SK-N-SH (cell line): ENCODE measurements around the gene NFYA. TPM values are rescaled to one million over a fixed set of nuclear protein-coding genes. Genes with fewer than 3 reads are reported as not detected.

Experiments used
- CTCF ChIA-PET: fragments of 300-600, 350-600 bp; formaldehyde crosslinking; extraction: SDS; loops from one replicate; lab custom pipeline; 2021; lab: Yijun Ruan, JAX
- POLR2A ChIA-PET: fragments of 350-600 bp; sonication (Branson Sonifier 250); formaldehyde crosslinking; extraction: SDS; loops from one replicate; lab custom pipeline; 2020; ENCODE audit warnings: antibody characterized with exemption, inconsistent platforms; lab: Yijun Ruan, JAX
- DNase-seq: peaks from one replicate; pipeline ENCODE4 v3.0.0; 2012
- H2AFZ ChIP-seq: fragments of 200-600 bp; sonication (generic); 2 replicates; pipeline ENCODE4 v1.8.1; 2016; ENCODE audit warnings: antibody characterized with exemption, mild to moderate bottlenecking, low read depth
- H3F3A ChIP-seq: fragments of 200-600 bp; sonication (generic); replicated peaks from 2 replicates; pipeline ENCODE3; 2016; ENCODE audit warnings: antibody characterized with exemption, mild to moderate bottlenecking; ENCODE audit not compliant: insufficient read depth
- H3K27ac ChIP-seq, 2 experiments: fragments of 200-500 bp in 1 of 2; fragments of 200-600 bp in 1 of 2; sonication (Bioruptor generic) in 1 of 2; sonication (generic), shearing (Covaris generic) in 1 of 2; 2 replicates each; pipeline versions ENCODE4 v1.5.1 to v1.6.1; 2014 to 2016; ENCODE audit warnings: low read depth in 2 of 2, inconsistent platforms in 1 of 2, low read length in 1 of 2, mild to moderate bottlenecking in 1 of 2, mixed read lengths in 1 of 2
- H3K27me3 ChIP-seq: fragments of 200-600 bp; sonication (generic), shearing (Covaris generic); 2 replicates; pipeline ENCODE4 v1.6.1; 2016; ENCODE audit warnings: mixed run types; ENCODE audit not compliant: insufficient read depth
- H3K36me3 ChIP-seq, 2 experiments: fragments of 200-500 bp in 1 of 2; fragments of 200-600 bp in 1 of 2; sonication (Bioruptor generic) in 1 of 2; sonication (generic) in 1 of 2; replicated peaks in 1 of 2; 2 replicates each; pipeline versions ENCODE3 to v1.5.1; 2014 to 2016; ENCODE audit warnings: low read length in 1 of 2, mild to moderate bottlenecking in 1 of 2; ENCODE audit not compliant: insufficient read depth in 2 of 2, control insufficient read depth in 1 of 2
- H3K4me1 ChIP-seq, 2 experiments: fragments of 200-500 bp in 1 of 2; fragments of 200-600 bp in 1 of 2; sonication (Bioruptor generic) in 1 of 2; sonication (generic), shearing (Covaris generic) in 1 of 2; 2 replicates each; pipeline versions ENCODE4 v1.5.1 to v1.6.1; 2014 to 2016; ENCODE audit warnings: low read depth in 1 of 2, low read length in 1 of 2, mixed run types in 1 of 2; ENCODE audit not compliant: insufficient read depth in 2 of 2, control insufficient read depth in 1 of 2
- H3K4me2 ChIP-seq: fragments of 200-600 bp; sonication (generic), shearing (Covaris generic); 2 replicates; pipeline ENCODE4 v1.6.1; 2017; ENCODE audit warnings: mixed run types
- H3K4me3 ChIP-seq, 2 experiments: fragments of 200-500 bp in 1 of 2; fragments of 200-600 bp in 1 of 2; sonication (Bioruptor generic) in 1 of 2; sonication (generic), shearing (Covaris generic) in 1 of 2; 2 replicates each; pipeline versions ENCODE4 v1.5.1 to v1.8.1; 2014 to 2016; ENCODE audit warnings: low read depth in 2 of 2, inconsistent platforms in 1 of 2, low read length in 1 of 2, mild to moderate bottlenecking in 1 of 2, mixed read lengths in 1 of 2, moderate library complexity in 1 of 2
- H3K79me2 ChIP-seq: fragments of 200-600 bp; sonication (generic); 2 replicates; pipeline ENCODE4 v1.8.1; 2017; ENCODE audit warnings: mild to moderate bottlenecking; ENCODE audit not compliant: insufficient read depth
- H3K9ac ChIP-seq: fragments of 200-600 bp; sonication (generic); 2 replicates; pipeline ENCODE4 v1.6.1; 2017; ENCODE audit warnings: mixed run types
- H3K9me2 ChIP-seq: fragments of 200-600 bp; sonication (generic); 2 replicates; pipeline ENCODE4 v1.6.1; 2017; ENCODE audit warnings: mixed run types
- H3K9me3 ChIP-seq: fragments of 200-600 bp; sonication (generic); 2 replicates; pipeline ENCODE4 v1.6.1; 2017; ENCODE audit warnings: mixed run types, mild to moderate bottlenecking, moderate library complexity
- H4K20me1 ChIP-seq: fragments of 200-600 bp; sonication (generic); 2 replicates; pipeline ENCODE4 v1.6.1; 2017; ENCODE audit warnings: mild to moderate bottlenecking, mixed run types; ENCODE audit not compliant: insufficient read depth
- CHD2 ChIP-seq: fragments of 150-350 bp; IDR thresholded peaks from 2 replicates; pipeline ENCODE4 v1.6.1; 2018; ENCODE audit warnings: low read length; ENCODE audit not compliant: partially characterized antibody
- EZH2phosphoT487 ChIP-seq: fragments of 200-600 bp; sonication (generic); IDR thresholded peaks from 2 replicates; pipeline ENCODE4 v1.6.1; 2017; ENCODE audit warnings: low read depth, mixed run types, mild to moderate bottlenecking, antibody characterized with exemption, moderate library complexity, borderline replicate concordance
- GATA2 ChIP-seq: sonication (generic); formaldehyde crosslinking; IDR thresholded peaks from 2 replicates; pipeline ENCODE4 v1.5.0; 2020; ENCODE audit warnings: mild to moderate bottlenecking, missing genetic modification reagents
- JUND ChIP-seq: IDR thresholded peaks from 2 replicates; pipeline ENCODE4 v1.4.0; 2012
- NRF1 ChIP-seq: IDR thresholded peaks from 2 replicates; pipeline ENCODE4 v1.6.1; 2012; ENCODE audit warnings: low read depth, mild to moderate bottlenecking, low read length
- RCOR1 ChIP-seq: fragments of 150-350 bp; IDR thresholded peaks from 2 replicates; pipeline ENCODE4 v1.6.1; 2017; ENCODE audit warnings: antibody characterized with exemption, low read length
- RFX5 ChIP-seq: IDR thresholded peaks from 2 replicates; pipeline ENCODE4 v1.6.1; 2012; ENCODE audit warnings: mild to moderate bottlenecking, improper control_type of control experiment, low read length
- TEAD4 ChIP-seq: IDR thresholded peaks from 2 replicates; pipeline ENCODE4 v1.4.0; 2012; ENCODE audit warnings: mild to moderate bottlenecking, borderline replicate concordance; ENCODE audit not compliant: insufficient read depth
- WGBS: methylation state at CpG from one replicate; pipeline ENCODE4 v1.1.6; 2017; ENCODE audit warnings: low lambda C conversion rate; 5-methylcytosine and 5-hydroxymethylcytosine counted together
- polyA plus RNA-seq, 3 experiments: library from polyadenylated mRNA; depleted of rRNA; stranded (reverse); fragments of >200 nt; gene quantifications; 2 replicates each; pipeline ENCODE4 v1.2.3, GENCODE V29; 2012
- TF ChIP-seq, protein P1 (sequence below): IDR thresholded peaks from 2 replicates; pipeline ENCODE4 v1.4.0; 2012; ENCODE audit warnings: low read depth, borderline replicate concordance
- TF ChIP-seq, protein P2 (sequence below): fragments of 150-350 bp; IDR thresholded peaks from 2 replicates; pipeline ENCODE4 v1.6.1; 2016; ENCODE audit warnings: mild to moderate bottlenecking, low read depth, low read length
- TF ChIP-seq, protein P3 (sequence below): IDR thresholded peaks from 2 replicates; pipeline ENCODE4 v1.6.1; 2012; ENCODE audit warnings: mild to moderate bottlenecking, low read depth, low read length, moderate library complexity

NFYA gene
- polyA plus RNA-seq, 1 of the 3 experiments (the other 2 are of a cell fraction), result 6.8 TPM

DNA sequence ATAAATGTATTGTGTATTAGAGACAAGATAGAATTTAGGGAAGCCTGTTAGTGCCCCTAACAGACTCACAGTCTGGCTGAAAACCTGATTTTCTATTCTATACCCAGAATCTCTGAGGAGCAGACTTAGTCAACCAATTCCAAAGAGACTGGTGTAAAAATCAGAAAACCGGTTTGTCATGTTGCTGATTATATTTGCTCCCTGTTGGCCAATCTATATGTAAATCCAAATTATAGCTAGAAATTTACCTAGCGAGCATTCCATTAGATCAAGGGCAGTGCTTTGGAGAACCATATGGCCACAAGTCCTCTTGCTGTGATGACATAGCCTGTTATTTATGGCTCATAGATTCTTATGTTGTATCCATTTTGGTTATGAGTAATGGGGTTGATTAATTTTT, 4.8 kb downstream of the NFYA start:
- Histone ChIP-seq H3K4me3 (no peak overlapping the region), H3K9ac (no peak overlapping the region), H4K20me1 (peaks cover 57% of the 10 kb centered on the region), H3K9me3 (no peaks in the 10 kb centered on the region), H2AFZ (no peak overlapping the region), H3K27ac (no peak overlapping the region), H3K27me3 (no peaks in the 10 kb centered on the region), H3K9me2 (no peaks in the 10 kb centered on the region), H3K4me1 (peaks cover 18 to 23% of the 10 kb centered on the region in 2 experiments), H3K79me2 (peaks cover 92% of the 10 kb centered on the region), H3F3A (peaks cover 13% of the 10 kb centered on the region), H3K4me2 (no peak overlapping the region)
- CTCF ChIA-PET, result interaction anchor here (1.3 kb wide), 1 partner anchor 15 kb away, joined by 7 read pairs; no protein-coding TSS in a partner anchor
- DNase-seq, result no peak
- 100% methylated on average over 2 of the region's 2 CpGs for WGBS
- TF ChIP-seq RFX5 (no peak), RCOR1 (no peak), CHD2 (no peak), JUND (no peak), EZH2phosphoT487 (no peak), TEAD4 (no peak), NRF1 (no peak), GATA2 (CRISPR knock-in tag) (no peak)
- TF ChIP-seq, protein P1, sequence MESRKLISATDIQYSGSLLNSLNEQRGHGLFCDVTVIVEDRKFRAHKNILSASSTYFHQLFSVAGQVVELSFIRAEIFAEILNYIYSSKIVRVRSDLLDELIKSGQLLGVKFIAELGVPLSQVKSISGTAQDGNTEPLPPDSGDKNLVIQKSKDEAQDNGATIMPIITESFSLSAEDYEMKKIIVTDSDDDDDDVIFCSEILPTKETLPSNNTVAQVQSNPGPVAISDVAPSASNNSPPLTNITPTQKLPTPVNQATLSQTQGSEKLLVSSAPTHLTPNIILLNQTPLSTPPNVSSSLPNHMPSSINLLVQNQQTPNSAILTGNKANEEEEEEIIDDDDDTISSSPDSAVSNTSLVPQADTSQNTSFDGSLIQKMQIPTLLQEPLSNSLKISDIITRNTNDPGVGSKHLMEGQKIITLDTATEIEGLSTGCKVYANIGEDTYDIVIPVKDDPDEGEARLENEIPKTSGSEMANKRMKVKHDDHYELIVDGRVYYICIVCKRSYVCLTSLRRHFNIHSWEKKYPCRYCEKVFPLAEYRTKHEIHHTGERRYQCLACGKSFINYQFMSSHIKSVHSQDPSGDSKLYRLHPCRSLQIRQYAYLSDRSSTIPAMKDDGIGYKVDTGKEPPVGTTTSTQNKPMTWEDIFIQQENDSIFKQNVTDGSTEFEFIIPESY, result no peak
- TF ChIP-seq, protein P2, sequence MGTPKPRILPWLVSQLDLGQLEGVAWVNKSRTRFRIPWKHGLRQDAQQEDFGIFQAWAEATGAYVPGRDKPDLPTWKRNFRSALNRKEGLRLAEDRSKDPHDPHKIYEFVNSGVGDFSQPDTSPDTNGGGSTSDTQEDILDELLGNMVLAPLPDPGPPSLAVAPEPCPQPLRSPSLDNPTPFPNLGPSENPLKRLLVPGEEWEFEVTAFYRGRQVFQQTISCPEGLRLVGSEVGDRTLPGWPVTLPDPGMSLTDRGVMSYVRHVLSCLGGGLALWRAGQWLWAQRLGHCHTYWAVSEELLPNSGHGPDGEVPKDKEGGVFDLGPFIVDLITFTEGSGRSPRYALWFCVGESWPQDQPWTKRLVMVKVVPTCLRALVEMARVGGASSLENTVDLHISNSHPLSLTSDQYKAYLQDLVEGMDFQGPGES, result no peak
- TF ChIP-seq, protein P3, sequence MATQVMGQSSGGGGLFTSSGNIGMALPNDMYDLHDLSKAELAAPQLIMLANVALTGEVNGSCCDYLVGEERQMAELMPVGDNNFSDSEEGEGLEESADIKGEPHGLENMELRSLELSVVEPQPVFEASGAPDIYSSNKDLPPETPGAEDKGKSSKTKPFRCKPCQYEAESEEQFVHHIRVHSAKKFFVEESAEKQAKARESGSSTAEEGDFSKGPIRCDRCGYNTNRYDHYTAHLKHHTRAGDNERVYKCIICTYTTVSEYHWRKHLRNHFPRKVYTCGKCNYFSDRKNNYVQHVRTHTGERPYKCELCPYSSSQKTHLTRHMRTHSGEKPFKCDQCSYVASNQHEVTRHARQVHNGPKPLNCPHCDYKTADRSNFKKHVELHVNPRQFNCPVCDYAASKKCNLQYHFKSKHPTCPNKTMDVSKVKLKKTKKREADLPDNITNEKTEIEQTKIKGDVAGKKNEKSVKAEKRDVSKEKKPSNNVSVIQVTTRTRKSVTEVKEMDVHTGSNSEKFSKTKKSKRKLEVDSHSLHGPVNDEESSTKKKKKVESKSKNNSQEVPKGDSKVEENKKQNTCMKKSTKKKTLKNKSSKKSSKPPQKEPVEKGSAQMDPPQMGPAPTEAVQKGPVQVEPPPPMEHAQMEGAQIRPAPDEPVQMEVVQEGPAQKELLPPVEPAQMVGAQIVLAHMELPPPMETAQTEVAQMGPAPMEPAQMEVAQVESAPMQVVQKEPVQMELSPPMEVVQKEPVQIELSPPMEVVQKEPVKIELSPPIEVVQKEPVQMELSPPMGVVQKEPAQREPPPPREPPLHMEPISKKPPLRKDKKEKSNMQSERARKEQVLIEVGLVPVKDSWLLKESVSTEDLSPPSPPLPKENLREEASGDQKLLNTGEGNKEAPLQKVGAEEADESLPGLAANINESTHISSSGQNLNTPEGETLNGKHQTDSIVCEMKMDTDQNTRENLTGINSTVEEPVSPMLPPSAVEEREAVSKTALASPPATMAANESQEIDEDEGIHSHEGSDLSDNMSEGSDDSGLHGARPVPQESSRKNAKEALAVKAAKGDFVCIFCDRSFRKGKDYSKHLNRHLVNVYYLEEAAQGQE, result no peak
- TF ChIP-seq, all 33 proteins: peak for 0
- POLR2A ChIA-PET, result no interaction called here
- peaks cover 29 to 48% of the 10 kb centered on the region in 2 experiments for H3K36me3 ChIP-seq
